K562 (cell line): Measurements from ENCODE around the gene NIPBL. TPM values are rescaled to one million over a fixed set of nuclear protein-coding genes. Genes with fewer than 3 reads are reported as not detected.

Source experiments
- CBX1 ChIP-seq: sonication (generic); IDR thresholded peaks from 2 replicates; pipeline ENCODE4 v1.6.1; 2016; ENCODE audit warnings: antibody characterized with exemption, low read depth, mild to moderate bottlenecking
- CEBPZ ChIP-seq: fragments of 150-350 bp; IDR thresholded peaks from 2 replicates; pipeline ENCODE4 v1.6.1; 2014; ENCODE audit warnings: low read depth, mild to moderate bottlenecking, low read length, borderline replicate concordance
- MAFG ChIP-seq: fragments of 450-650 bp; conservative IDR thresholded peaks from 2 replicates; pipeline ENCODE4 v1.6.1; 2016; ENCODE audit warnings: missing genetic modification characterization, missing compliant biosample characterization
- MAZ ChIP-seq, 2 experiments: fragments of 450-650 bp in 1 of 2; sonication (generic) in 1 of 2; formaldehyde crosslinking; IDR thresholded peaks in 1 of 2; conservative IDR thresholded peaks in 1 of 2; 2 replicates each; pipeline versions ENCODE4 v1.4.0 to v1.5.0; 2020; ENCODE audit warnings: mild to moderate bottlenecking in 1 of 2, missing genetic modification reagents in 1 of 2
- NCOA2 ChIP-seq, 2 experiments: fragments of 450-650 bp; IDR thresholded peaks; 2 replicates each; pipeline ENCODE4 v1.6.1; 2018; ENCODE audit warnings: mild to moderate bottlenecking in 2 of 2, moderate library complexity in 1 of 2; ENCODE audit not compliant: partially characterized antibody in 2 of 2
- PATZ1 ChIP-seq: fragments of 250-450 bp; sonication (Bioruptor Pico); IDR thresholded peaks from 2 replicates; pipeline ENCODE4 v1.5.0; 2020; ENCODE audit warnings: mild to moderate bottlenecking, borderline replicate concordance
- PHF21A ChIP-seq: fragments of 450-650 bp; IDR thresholded peaks from 2 replicates; pipeline ENCODE4 v1.6.1; 2017; ENCODE audit warnings: low read depth, borderline replicate concordance
- PTRF ChIP-seq: fragments of 450-650 bp; IDR thresholded peaks from 2 replicates; pipeline ENCODE4 v1.6.1; 2016; ENCODE audit warnings: mild to moderate bottlenecking, missing genetic modification characterization, missing compliant biosample characterization
- PURB ChIP-seq: sonication (generic); formaldehyde crosslinking; IDR thresholded peaks from 2 replicates; pipeline ENCODE4 v1.9.0; 2021; ENCODE audit warnings: low read depth, mild to moderate bottlenecking, missing genetic modification reagents
- ZMIZ1 ChIP-seq, 2 experiments: fragments of 150-350 bp in 1 of 2; IDR thresholded peaks; 2 replicates each; pipeline ENCODE4 v1.6.1; 2012 to 2016; ENCODE audit warnings: low read depth in 2 of 2, low read length in 2 of 2, mild to moderate bottlenecking in 1 of 2, moderate library complexity in 1 of 2
- ZNF133 ChIP-seq: fragments of 250-450 bp; sonication (Bioruptor Pico); IDR thresholded peaks from 2 replicates; pipeline ENCODE4 v1.4.0; 2020; ENCODE audit warnings: mild to moderate bottlenecking
- ZNF217 ChIP-seq: sonication (generic); formaldehyde crosslinking; IDR thresholded peaks from 2 replicates; pipeline ENCODE4 v1.8.0; 2022; ENCODE audit warnings: mild to moderate bottlenecking, missing genetic modification reagents
- ZNF224 ChIP-seq: sonication (generic); formaldehyde crosslinking; IDR thresholded peaks from 2 replicates; pipeline ENCODE4 v1.8.0; 2022; ENCODE audit warnings: mild to moderate bottlenecking, missing genetic modification reagents
- ZNF77 ChIP-seq: fragments of 250-450 bp; sonication (Bioruptor Pico); IDR thresholded peaks from 2 replicates; pipeline ENCODE4 v1.5.0; 2020
- polyA plus RNA-seq, 8 experiments: library from polyadenylated mRNA; depleted of rRNA in 4 of 8; stranded (reverse) in 5 of 8; unstranded in 3 of 8; fragments of >200 nt; fragmentation: Nextera tagmentation in 2 of 8; fragmentation: Illumina TruSeq in 1 of 8; extraction: Ambion mirVana in 2 of 8; extraction: Trizol in 1 of 8; gene quantifications; 2 replicates each; pipeline versions ENCODE4 v1.2.1 to v1.2.3, GENCODE V29; 2011 to 2014; ENCODE audit warnings: inconsistent platforms in 1 of 8, missing spikeins in 1 of 8
- total RNA-seq, 7 experiments: library from RNA; depleted of rRNA in 6 of 7; stranded (reverse); fragments of >200 nt in 6 of 7; fragmentation: Illumina TruSeq in 2 of 7; extraction: Trizol in 2 of 7; gene quantifications; 2 replicates each; pipeline versions ENCODE4 v1.2.1 to v1.2.3, GENCODE V29; 2011 to 2021; ENCODE audit warnings: low replicate concordance in 1 of 7
- TF ChIP-seq, protein P1 (sequence below): fragments of 250-450 bp; sonication (Bioruptor Pico); IDR thresholded peaks from 2 replicates; pipeline ENCODE4 v1.5.1; 2021; ENCODE audit warnings: mild to moderate bottlenecking
- TF ChIP-seq, protein P2 (sequence below): IDR thresholded peaks from 2 replicates; pipeline ENCODE4 v1.6.1; 2011; ENCODE audit not compliant: insufficient read length; ENCODE audit errors: extremely low read depth

NIPBL gene
- total and polyA plus RNA-seq, 9 of the 15 experiments (the other 6 are each of a cell fraction or from before 2014, with no cell fraction given): 12.9 to 56.7 (median 38.9) TPM

DNA sequence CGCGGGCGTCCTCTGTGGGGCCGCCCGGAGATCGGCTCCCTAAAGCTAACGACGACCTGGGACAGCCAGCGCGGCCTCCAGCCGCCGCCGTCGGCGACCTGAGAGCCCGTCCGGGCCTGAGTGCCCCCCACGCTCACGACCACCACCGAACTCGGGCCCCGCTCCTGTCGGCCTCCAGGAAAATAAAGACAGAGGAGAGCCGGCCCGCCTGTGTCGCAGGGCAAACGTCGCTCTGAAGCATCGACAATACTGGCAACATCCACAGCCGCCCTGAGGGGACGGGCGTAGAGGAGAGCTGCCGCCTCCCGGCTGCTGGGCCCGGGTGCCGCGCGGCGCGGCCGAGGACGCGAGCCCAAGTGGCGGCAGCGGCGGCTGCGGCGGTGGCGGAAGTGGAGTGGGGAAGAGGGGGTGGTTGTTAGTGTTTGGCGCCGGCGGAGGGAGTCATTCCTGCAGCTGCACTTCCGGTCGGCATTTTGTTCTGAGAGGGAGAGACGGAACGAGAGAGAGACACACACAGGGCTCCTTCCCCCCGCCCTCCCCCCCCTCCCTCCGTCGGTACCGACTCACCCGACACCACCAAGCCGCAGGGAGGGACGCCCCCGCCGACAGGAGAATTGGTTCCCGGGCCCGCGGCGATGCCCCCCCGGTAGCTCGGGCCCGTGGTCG lies at the start of gene NIPBL (continued):
- TF ChIP-seq, protein P1, sequence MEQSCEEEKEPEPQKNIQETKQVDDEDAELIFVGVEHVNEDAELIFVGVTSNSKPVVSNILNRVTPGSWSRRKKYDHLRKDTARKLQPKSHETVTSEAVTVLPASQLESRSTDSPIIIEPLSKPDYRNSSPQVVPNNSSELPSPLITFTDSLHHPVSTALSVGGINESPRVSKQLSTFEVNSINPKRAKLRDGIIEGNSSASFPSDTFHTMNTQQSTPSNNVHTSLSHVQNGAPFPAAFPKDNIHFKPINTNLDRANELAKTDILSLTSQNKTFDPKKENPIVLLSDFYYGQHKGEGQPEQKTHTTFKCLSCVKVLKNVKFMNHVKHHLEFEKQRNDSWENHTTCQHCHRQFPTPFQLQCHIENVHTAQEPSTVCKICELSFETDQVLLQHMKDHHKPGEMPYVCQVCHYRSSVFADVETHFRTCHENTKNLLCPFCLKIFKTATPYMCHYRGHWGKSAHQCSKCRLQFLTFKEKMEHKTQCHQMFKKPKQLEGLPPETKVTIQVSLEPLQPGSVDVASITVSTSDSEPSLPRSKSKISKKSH (CRISPR knock-in tag): no peak
- TF ChIP-seq NCOA2 (IDR thresholded peaks at IDR 0.05; ENCODE audit: partially characterized antibody in 2 of 2) (no peak), MAZ (CRISPR knock-in tag; conservative IDR thresholded peaks at IDR 0.05 in 1 of 2, IDR thresholded peaks at IDR 0.05 in 1 of 2) (peak; percentile 53 to 69), ZMIZ1 (IDR thresholded peaks at IDR 0.05; ENCODE audit: low read depth in 2 of 2, low read length in 2 of 2) (peak in 1 of 2 experiments; percentile 64; a peak in 2 of 4 replicates), MAFG (tag) (no peak), PHF21A (no peak), PATZ1 (CRISPR knock-in tag) (no peak), ZNF77 (no peak), PTRF (tag) (no peak), ZNF217 (CRISPR knock-in tag) (no peak), PURB (CRISPR knock-in tag) (no peak), CBX1 (peak; percentile 83), ZNF224 (CRISPR knock-in tag) (no peak), ZNF133 (CRISPR knock-in tag) (no peak), CEBPZ (no peak)
- TF ChIP-seq, protein P2, sequence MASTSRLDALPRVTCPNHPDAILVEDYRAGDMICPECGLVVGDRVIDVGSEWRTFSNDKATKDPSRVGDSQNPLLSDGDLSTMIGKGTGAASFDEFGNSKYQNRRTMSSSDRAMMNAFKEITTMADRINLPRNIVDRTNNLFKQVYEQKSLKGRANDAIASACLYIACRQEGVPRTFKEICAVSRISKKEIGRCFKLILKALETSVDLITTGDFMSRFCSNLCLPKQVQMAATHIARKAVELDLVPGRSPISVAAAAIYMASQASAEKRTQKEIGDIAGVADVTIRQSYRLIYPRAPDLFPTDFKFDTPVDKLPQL: no peak
